GM12801 (cell line): Measurements from ENCODE around the gene ADAMTSL1.

Experiments used
- TF ChIP-seq, protein P1 (sequence below): IDR thresholded peaks from one replicate; pipeline ENCODE4 v1.5.1; 2011; ENCODE audit warnings: control low read depth; ENCODE audit not compliant: insufficient read length; ENCODE audit errors: extremely low read depth

The ADAMTSL1 gene

DNA sequence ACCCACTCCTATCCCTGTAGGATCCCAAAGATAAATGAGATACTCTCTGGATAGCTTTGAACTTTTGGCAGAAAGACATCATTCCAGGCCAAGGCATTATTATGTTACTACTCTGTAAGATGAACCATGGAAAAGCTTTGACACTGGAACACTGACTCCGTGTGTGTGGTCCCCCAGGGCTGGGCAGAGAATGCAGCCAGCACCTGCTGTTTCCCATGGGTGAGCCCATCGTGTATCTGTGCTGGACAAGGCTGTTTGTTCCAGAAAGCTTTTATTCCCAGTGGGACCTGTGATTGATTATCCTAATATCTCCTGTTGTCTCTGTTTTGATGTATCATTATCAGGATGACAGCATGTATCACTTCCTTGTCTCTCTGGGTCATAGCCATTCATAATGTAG lies 304.2 kb downstream of the ADAMTSL1 start:
- TF ChIP-seq, protein P1, sequence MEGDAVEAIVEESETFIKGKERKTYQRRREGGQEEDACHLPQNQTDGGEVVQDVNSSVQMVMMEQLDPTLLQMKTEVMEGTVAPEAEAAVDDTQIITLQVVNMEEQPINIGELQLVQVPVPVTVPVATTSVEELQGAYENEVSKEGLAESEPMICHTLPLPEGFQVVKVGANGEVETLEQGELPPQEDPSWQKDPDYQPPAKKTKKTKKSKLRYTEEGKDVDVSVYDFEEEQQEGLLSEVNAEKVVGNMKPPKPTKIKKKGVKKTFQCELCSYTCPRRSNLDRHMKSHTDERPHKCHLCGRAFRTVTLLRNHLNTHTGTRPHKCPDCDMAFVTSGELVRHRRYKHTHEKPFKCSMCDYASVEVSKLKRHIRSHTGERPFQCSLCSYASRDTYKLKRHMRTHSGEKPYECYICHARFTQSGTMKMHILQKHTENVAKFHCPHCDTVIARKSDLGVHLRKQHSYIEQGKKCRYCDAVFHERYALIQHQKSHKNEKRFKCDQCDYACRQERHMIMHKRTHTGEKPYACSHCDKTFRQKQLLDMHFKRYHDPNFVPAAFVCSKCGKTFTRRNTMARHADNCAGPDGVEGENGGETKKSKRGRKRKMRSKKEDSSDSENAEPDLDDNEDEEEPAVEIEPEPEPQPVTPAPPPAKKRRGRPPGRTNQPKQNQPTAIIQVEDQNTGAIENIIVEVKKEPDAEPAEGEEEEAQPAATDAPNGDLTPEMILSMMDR, result no peak

GRCh38 chr9:18778846-18779245 lies 304.9 kb downstream of the ADAMTSL1 start:
- TF ChIP-seq, protein P1, result no peak

GRCh38 chr9:18783909-18784308 lies 310.0 kb downstream of the ADAMTSL1 start:
- TF ChIP-seq, protein P1, result no peak

- TF ChIP-seq, protein P1, result no peak
These were observed 311.7 kb downstream of the ADAMTSL1 start for GRCh38 chr9:18785604-18786003.

DNA sequence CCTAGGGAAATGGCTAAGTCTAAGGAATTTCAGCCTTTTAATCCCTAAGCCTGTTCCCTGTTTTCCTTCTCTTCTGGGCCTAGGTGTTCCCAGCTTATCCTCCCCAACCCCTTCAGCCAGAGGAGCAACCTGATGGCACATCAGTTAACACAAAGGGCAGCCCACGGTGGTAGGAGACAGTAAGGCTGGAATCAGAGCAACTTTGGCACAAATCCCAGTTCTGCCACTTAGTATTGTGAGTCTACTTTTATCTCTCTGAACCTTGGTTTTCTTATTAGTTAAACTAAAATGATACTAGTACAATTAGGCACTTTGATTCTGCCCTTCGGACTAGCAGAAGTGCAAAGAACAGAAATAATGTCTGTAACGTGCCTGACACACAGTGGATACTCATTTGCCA lies 312.2 kb downstream of the ADAMTSL1 start:
- TF ChIP-seq, protein P1, result no peak

GRCh38 chr9:18786911-18787650 lies 313.1 kb downstream of the ADAMTSL1 start:
- TF ChIP-seq, protein P1, result no peak

DNA sequence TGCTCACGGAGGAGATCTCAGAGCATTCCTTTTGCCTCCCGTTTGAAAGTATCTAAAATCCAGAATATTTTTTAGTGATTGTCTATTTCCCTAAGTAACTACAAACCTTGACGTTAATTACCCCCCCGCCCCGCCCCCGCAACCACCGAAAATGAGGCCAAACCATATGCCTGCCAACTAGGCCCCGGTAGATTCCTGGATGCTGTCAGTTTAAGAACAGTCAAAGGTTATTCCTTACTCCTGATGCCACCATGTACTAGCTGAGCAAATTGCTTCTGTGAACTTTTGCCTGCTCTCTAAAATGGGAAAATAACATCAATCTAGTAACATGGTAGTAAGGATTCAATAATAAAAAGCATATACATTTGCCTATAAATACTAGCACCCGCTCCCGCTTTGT lies 314.3 kb downstream of the ADAMTSL1 start:
- TF ChIP-seq, protein P1, result no peak
